ENCODE measurements around the gene B3GALT5.
"Not testable (repeated sequence)": the region's sequence is repeated elsewhere in the genome, so short reads cannot be mapped to it uniquely, and the experiment has no call there.

B3GALT5 gene

GRCh38 chr21:39666681-39667315 lies 54.1 kb downstream of the B3GALT5 start:
- DNase-seq (ENCODE audit: low read depth): no peak

- no peak for DNase-seq (ENCODE audit: low read depth)
Measured at GRCh38 chr21:39667353-39667891, 54.7 kb downstream of the B3GALT5 start.

GRCh38 chr21:39668369-39668768 lies 55.6 kb downstream of the B3GALT5 start:
- DNase-seq (ENCODE audit: low read depth): no peak

- DNase-seq (ENCODE audit: low read depth): no peak
Measured at GRCh38 chr21:39669485-39669884, 56.7 kb downstream of the B3GALT5 start.

- no peak for DNase-seq (ENCODE audit: low read depth)
Measured at GRCh38 chr21:39669976-39670661, 57.4 kb downstream of the B3GALT5 start.

- no peak for DNase-seq (ENCODE audit: low read depth)
Measured at GRCh38 chr21:39670701-39671100, 58.0 kb downstream of the B3GALT5 start.

- DNase-seq (ENCODE audit: low read depth): no peak
Measured at GRCh38 chr21:39671986-39672385, 59.2 kb downstream of the B3GALT5 start.

GRCh38 chr21:39673163-39673562 lies 60.4 kb downstream of the B3GALT5 start:
- no peak for DNase-seq (ENCODE audit: low read depth)

- DNase-seq (ENCODE audit: low read depth): no peak
Measured at GRCh38 chr21:39673736-39674135, 61.0 kb downstream of the B3GALT5 start.

GRCh38 chr21:39674801-39675200 lies 62.1 kb downstream of the B3GALT5 start:
- DNase-seq (ENCODE audit: low read depth): no peak

GRCh38 chr21:39675590-39675989 lies 62.9 kb downstream of the B3GALT5 start:
- DNase-seq (ENCODE audit: low read depth): no peak

GRCh38 chr21:39675993-39676661 lies 63.4 kb downstream of the B3GALT5 start:
- peak; percentile 3 for DNase-seq (ENCODE audit: low read depth)

- no peak for DNase-seq (ENCODE audit: low read depth)
Measured at GRCh38 chr21:39680216-39680615, 67.5 kb downstream of the B3GALT5 start.

GRCh38 chr21:39681257-39681656 lies 68.5 kb downstream of the B3GALT5 start:
- no peak for DNase-seq (ENCODE audit: low read depth)

GRCh38 chr21:39681845-39682244 lies 69.1 kb downstream of the B3GALT5 start:
- DNase-seq (ENCODE audit: low read depth): peak; percentile 22

- DNase-seq (ENCODE audit: low read depth): no peak
Measured at GRCh38 chr21:39685236-39685635, 72.5 kb downstream of the B3GALT5 start.

- no peak for DNase-seq (ENCODE audit: low read depth)
Measured at GRCh38 chr21:39685991-39686390, 73.3 kb downstream of the B3GALT5 start.

GRCh38 chr21:39686646-39687468 lies 74.1 kb downstream of the B3GALT5 start:
- DNase-seq (ENCODE audit: low read depth): no peak

GRCh38 chr21:39688010-39688409 lies 75.3 kb downstream of the B3GALT5 start:
- no peak for DNase-seq (ENCODE audit: low read depth)

- not testable (repeated sequence) for DNase-seq (ENCODE audit: low read depth)
Measured at GRCh38 chr21:39689860-39690259, 77.1 kb downstream of the B3GALT5 start.

- DNase-seq (ENCODE audit: low read depth): no peak
Measured at GRCh38 chr21:39690454-39690853, 77.7 kb downstream of the B3GALT5 start.

- no peak for DNase-seq (ENCODE audit: low read depth)
Measured at GRCh38 chr21:39694750-39695149, 82.0 kb downstream of the B3GALT5 start.

Data from ELR (cell line).